WTC11 (cell line): ENCODE data around the gene CLIC5. TPM values are rescaled to one million over a fixed set of nuclear protein-coding genes. Genes with fewer than 3 reads are reported as not detected.

Source experiments
- ATAC-seq: fragments of 200-7000 bp; cut with Tn5 transposase; 2 replicates; pipeline ENCODE4 v1.10.0; 2021; ENCODE audit warnings: mild to moderate bottlenecking, moderate library complexity
- CTCF ChIA-PET: fragments of 300-600 bp; sonication (Branson Sonifier 250); formaldehyde crosslinking; loops from one replicate; lab custom pipeline; 2021; ENCODE audit warnings: antibody characterized with exemption; lab: Charles Lee
- POLR2A ChIA-PET: fragments of 350-600 bp; sonication (Branson Sonifier 250); formaldehyde crosslinking; loops from one replicate; lab custom pipeline; 2021; ENCODE audit warnings: antibody characterized with exemption; lab: Charles Lee
- DNase-seq: peaks from one replicate; pipeline ENCODE4 v3.0.0; 2021; ENCODE audit warnings: low spot score
- H3K27ac Mint-ChIP-seq: 2 replicates; pipeline ENCODE4 v1.8.0; 2021; ENCODE audit warnings: mixed read lengths
- H3K27me3 Mint-ChIP-seq: 2 replicates; pipeline ENCODE4 v1.8.0; 2021; ENCODE audit warnings: low read depth, mild to moderate bottlenecking, moderate library complexity, mixed read lengths
- H3K36me3 Mint-ChIP-seq: 2 replicates; pipeline ENCODE4 v1.8.0; 2021; ENCODE audit warnings: mixed read lengths
- H3K4me1 Mint-ChIP-seq: 2 replicates; pipeline ENCODE4 v1.8.0; 2022; ENCODE audit warnings: mixed read lengths
- H3K4me3 Mint-ChIP-seq: 2 replicates; pipeline ENCODE4 v1.8.0; 2021; ENCODE audit warnings: mild to moderate bottlenecking, moderate library complexity, mixed read lengths
- H3K9me3 Mint-ChIP-seq: 2 replicates; pipeline ENCODE4 v1.8.0; 2021; ENCODE audit warnings: mixed read lengths
- E2F5 ChIP-seq: sonication (generic); formaldehyde crosslinking; IDR thresholded peaks from 2 replicates; pipeline ENCODE4 v1.8.1; 2022; ENCODE audit warnings: mild to moderate bottlenecking, moderate library complexity, missing genetic modification reagents
- ERG ChIP-seq: fragments of 250-450 bp; sonication (Bioruptor Pico); IDR thresholded peaks from 2 replicates; pipeline ENCODE4 v1.8.0; 2021; ENCODE audit warnings: mild to moderate bottlenecking
- FOXJ3 ChIP-seq: sonication (generic); formaldehyde crosslinking; IDR thresholded peaks from 2 replicates; pipeline ENCODE4 v1.9.0; 2021; ENCODE audit warnings: missing genetic modification reagents, mild to moderate bottlenecking, borderline replicate concordance
- FOXK1 ChIP-seq: sonication (generic); formaldehyde crosslinking; IDR thresholded peaks from 2 replicates; pipeline ENCODE4 v1.8.0; 2022; ENCODE audit warnings: mild to moderate bottlenecking, moderate library complexity, missing genetic modification reagents
- GABPB1 ChIP-seq: sonication (generic); formaldehyde crosslinking; IDR thresholded peaks from 2 replicates; pipeline ENCODE4 v1.8.1; 2023; ENCODE audit warnings: mild to moderate bottlenecking, missing genetic modification reagents
- GTF2I ChIP-seq: fragments of 250-450 bp; sonication (Bioruptor Pico); conservative IDR thresholded peaks from 2 replicates; pipeline ENCODE4 v1.4.0; 2021; ENCODE audit warnings: mild to moderate bottlenecking
- HMGXB4 ChIP-seq: sonication (generic); formaldehyde crosslinking; IDR thresholded peaks from 2 replicates; pipeline ENCODE4 v1.8.1; 2023; ENCODE audit warnings: mild to moderate bottlenecking, moderate library complexity, missing genetic modification reagents
- IRF2 ChIP-seq: sonication (generic); formaldehyde crosslinking; IDR thresholded peaks from 2 replicates; pipeline ENCODE4 v1.8.0; 2022; ENCODE audit warnings: low read depth, missing genetic modification reagents, borderline replicate concordance
- JAZF1 ChIP-seq: fragments of 250-450 bp; sonication (Bioruptor Pico); IDR thresholded peaks from 2 replicates; pipeline ENCODE4 v1.9.0; 2021; ENCODE audit warnings: moderate library complexity, mild to moderate bottlenecking, inconsistent platforms
- JUN ChIP-seq: sonication (generic); formaldehyde crosslinking; IDR thresholded peaks from 2 replicates; pipeline ENCODE4 v1.8.0; 2023; ENCODE audit warnings: mild to moderate bottlenecking, missing genetic modification reagents
- KAT7 ChIP-seq: sonication (generic); formaldehyde crosslinking; IDR thresholded peaks from 2 replicates; pipeline ENCODE4 v1.8.1; 2023; ENCODE audit warnings: missing genetic modification reagents, mild to moderate bottlenecking, borderline replicate concordance
- PREB ChIP-seq: sonication (generic); formaldehyde crosslinking; IDR thresholded peaks from 2 replicates; pipeline ENCODE4 v1.8.1; 2022; ENCODE audit warnings: mild to moderate bottlenecking, missing genetic modification reagents, moderate library complexity, borderline replicate concordance
- RORB ChIP-seq: fragments of 250-450 bp; sonication (Bioruptor Pico); IDR thresholded peaks from 2 replicates; pipeline ENCODE4 v1.9.0; 2021; ENCODE audit warnings: mild to moderate bottlenecking
- SOX15 ChIP-seq: fragments of 250-450 bp; sonication (Bioruptor Pico); IDR thresholded peaks from 2 replicates; pipeline ENCODE4 v1.9.0; 2021; ENCODE audit warnings: mild to moderate bottlenecking
- SP1 ChIP-seq: sonication (generic); formaldehyde crosslinking; conservative IDR thresholded peaks from 2 replicates; pipeline ENCODE4 v1.8.1; 2022; ENCODE audit warnings: missing genetic modification reagents
- STAT6 ChIP-seq: sonication (generic); formaldehyde crosslinking; conservative IDR thresholded peaks from 2 replicates; pipeline ENCODE4 v1.8.1; 2023; ENCODE audit warnings: mild to moderate bottlenecking, low read depth, missing genetic modification reagents, moderate library complexity
- TEAD1 ChIP-seq: sonication (generic); formaldehyde crosslinking; IDR thresholded peaks from 2 replicates; pipeline ENCODE4 v1.8.0; 2022; ENCODE audit warnings: mild to moderate bottlenecking, missing genetic modification reagents
- TEAD4 ChIP-seq: sonication (generic); formaldehyde crosslinking; IDR thresholded peaks from 2 replicates; pipeline ENCODE4 v1.8.0; 2022; ENCODE audit warnings: mild to moderate bottlenecking, missing genetic modification reagents
- ZNF425 ChIP-seq: fragments of 250-450 bp; sonication (Bioruptor Pico); conservative IDR thresholded peaks from 2 replicates; pipeline ENCODE4 v1.9.0; 2021; ENCODE audit warnings: mild to moderate bottlenecking
- total RNA-seq: library from RNA; stranded (reverse); gene quantifications from 3 replicates; pipeline ENCODE4 v1.2.3, GENCODE V29; 2021

CLIC5 gene
- total RNA-seq, 1 experiment from 2014 or later: 0.22 TPM

GRCh38 chr6:45838451-45838850, 177.2 kb downstream of the CLIC5 start:
- ChIA-PET CTCF (no interaction called here), POLR2A (no interaction called here)
- no peaks in the 10 kb centered on the region for H3K27me3 Mint-ChIP-seq
- no peaks in the 10 kb centered on the region for H3K4me1 Mint-ChIP-seq
- H3K9me3 Mint-ChIP-seq: no peaks in the 10 kb centered on the region
- no peak overlapping the region for H3K27ac Mint-ChIP-seq
- TF ChIP-seq FOXK1 (CRISPR knock-in tag): no peak
- no peak for TF ChIP-seq JUN (CRISPR knock-in tag)
- no peak for TF ChIP-seq PREB (CRISPR knock-in tag)
- no peak for TF ChIP-seq ERG
- TF ChIP-seq TEAD4 (CRISPR knock-in tag): no peak
- TF ChIP-seq TEAD1: no peak
- TF ChIP-seq KAT7 (CRISPR knock-in tag): no peak
- H3K36me3 Mint-ChIP-seq: no peaks in the 10 kb centered on the region
- ATAC-seq: no peak
- no peak overlapping the region for H3K4me3 Mint-ChIP-seq
- DNase-seq: no peak

- CTCF ChIA-PET: no interaction called here
- TF ChIP-seq HMGXB4 (CRISPR knock-in tag) (no peak), ZNF425 (no peak), JAZF1 (CRISPR knock-in tag) (no peak), E2F5 (no peak), SOX15 (no peak), IRF2 (CRISPR knock-in tag) (no peak), PREB (CRISPR knock-in tag) (no peak), JUN (CRISPR knock-in tag) (no peak), RORB (CRISPR knock-in tag) (no peak), FOXJ3 (CRISPR knock-in tag) (no peak), FOXK1 (CRISPR knock-in tag) (no peak), GABPB1 (CRISPR knock-in tag) (no peak), GTF2I (no peak), SP1 (CRISPR knock-in tag) (no peak), STAT6 (CRISPR knock-in tag) (no peak)
- TF ChIP-seq, all 79 proteins: peak for 0
- Mint-ChIP-seq H3K9me3 (no peaks in the 10 kb centered on the region), H3K4me1 (no peaks in the 10 kb centered on the region), H3K36me3 (no peaks in the 10 kb centered on the region), H3K27me3 (no peaks in the 10 kb centered on the region), H3K4me3 (no peak overlapping the region), H3K27ac (no peak overlapping the region)
- POLR2A ChIA-PET: no interaction called here
- ATAC-seq: no peak
- DNase-seq: no peak
Observed at GRCh38 chr6:45837541-45838200, 178.0 kb downstream of the CLIC5 start.
